Tibial nerve (tissue), 4 donors: ENCODE results near the gene TEPSIN.

Experiments used
- CTCF ChIP-seq, 5 experiments: fragments of 200-600 bp in 3 of 5; fragments of 450-650 bp in 2 of 5; sonication (generic) in 3 of 5; IDR thresholded peaks; one replicate each; pipeline ENCODE4 v1.5.1; 2016 to 2019; ENCODE audit warnings: antibody characterized with exemption in 5 of 5, mild to moderate bottlenecking in 3 of 5, moderate library complexity in 2 of 5
- EP300 ChIP-seq, 2 donors: sonication (generic); formaldehyde crosslinking; IDR thresholded peaks; one replicate each; pipeline ENCODE4 v1.6.1; 2017; ENCODE audit warnings: antibody characterized with exemption in 2 of 2, mild to moderate bottlenecking in 1 of 2

- no peak for TF ChIP-seq EP300 (IDR thresholded peaks at IDR 0.05)
- no peak for TF ChIP-seq CTCF (IDR thresholded peaks at IDR 0.05)
Measured at GRCh38 chr17:81228420-81228819, 10.4 kb downstream of the TEPSIN start.
